Caco-2 (cell line): ENCODE measurements around the gene TBCE. TPM values are rescaled to one million over a fixed set of nuclear protein-coding genes. Genes with fewer than 3 reads are reported as not detected.
A peak's percentile ranks its signal among the peaks of the same experiment; 100 is the strongest.

Experiments used
- BruUV-seq: library from RNA; stranded (reverse); fragments of 400-500 nt; replicated peaks from 2 replicates; lab custom pipeline; 2021; lab: Mats Ljungman, UMichigan
- CTCF ChIA-PET: fragments of 300-600 bp; sonication (Branson Sonifier 250); formaldehyde crosslinking; loops from one replicate; lab custom pipeline; 2022; ENCODE audit warnings: antibody characterized with exemption; lab: Charles Lee
- POLR2A ChIA-PET: fragments of 300-600 bp; sonication (Branson Sonifier 250); formaldehyde crosslinking; loops from one replicate; lab custom pipeline; 2022; ENCODE audit warnings: antibody characterized with exemption; lab: Charles Lee
- DNase-seq, 2 experiments: peaks; one replicate each; pipeline versions ENCODE4 v3.0.0 to v3.0.0-alpha.2; 2020 to 2022
- H3K27me3 ChIP-seq: replicated peaks from 2 replicates; pipeline ENCODE4 v1.6.0; 2011; ENCODE audit warnings: low read length; ENCODE audit not compliant: control insufficient read depth, insufficient read depth
- H3K36me3 ChIP-seq: 2 replicates; pipeline ENCODE4 v1.5.1; 2011; ENCODE audit warnings: low read length; ENCODE audit not compliant: control insufficient read depth, insufficient read depth
- H3K4me1 ChIP-seq: fragments of 250-450 bp; sonication (Bioruptor Pico); 2 replicates; pipeline ENCODE4 v1.5.1; 2020; ENCODE audit warnings: mild to moderate bottlenecking
- H3K4me3 ChIP-seq: 2 replicates; pipeline ENCODE4 v1.5.1; 2011; ENCODE audit warnings: low read depth, mild to moderate bottlenecking, control low read depth, low read length
- H3K9me3 ChIP-seq: fragments of 250-450 bp; sonication (Bioruptor Pico); 2 replicates; pipeline ENCODE4 v1.5.1; 2020; ENCODE audit warnings: mild to moderate bottlenecking, moderate library complexity
- H3K27ac Mint-ChIP-seq: one replicate; pipeline ENCODE4 v1.8.0; 2022; ENCODE audit warnings: mixed read lengths; ENCODE audit not compliant: unreplicated experiment
- H3K27me3 Mint-ChIP-seq: one replicate; pipeline ENCODE4 v1.8.0; 2022; ENCODE audit warnings: mixed read lengths; ENCODE audit not compliant: insufficient read depth, unreplicated experiment
- H3K36me3 Mint-ChIP-seq: one replicate; pipeline ENCODE4 v1.8.0; 2022; ENCODE audit warnings: mild to moderate bottlenecking, mixed read lengths; ENCODE audit not compliant: insufficient read depth, unreplicated experiment
- H3K4me1 Mint-ChIP-seq: one replicate; pipeline ENCODE4 v1.8.0; 2022; ENCODE audit warnings: low read depth, mixed read lengths; ENCODE audit not compliant: unreplicated experiment
- H3K4me3 Mint-ChIP-seq: one replicate; pipeline ENCODE4 v1.8.0; 2022; ENCODE audit warnings: mild to moderate bottlenecking, moderate library complexity, mixed read lengths; ENCODE audit not compliant: unreplicated experiment
- H3K9me3 Mint-ChIP-seq: one replicate; pipeline ENCODE4 v1.8.0; 2022; ENCODE audit warnings: mixed read lengths; ENCODE audit not compliant: unreplicated experiment
- CTCF ChIP-seq, 2 experiments: fragments of 200-600 bp in 1 of 2; IDR thresholded peaks; 1 replicate in 1 of 2; 2 replicates in 1 of 2; pipeline versions ENCODE4 v1.5.1 to v1.8.0; 2011 to 2022; ENCODE audit warnings: antibody characterized with exemption in 1 of 2, control low read depth in 1 of 2, inconsistent platforms in 1 of 2, low read depth in 1 of 2, low read length in 1 of 2, mild to moderate bottlenecking in 1 of 2, moderate library complexity in 1 of 2; ENCODE audit not compliant: insufficient read depth in 1 of 2, severe bottlenecking in 1 of 2, unreplicated experiment in 1 of 2
- intact Hi-C: fragments of 100-400 bp; cut with micrococcal nuclease; formaldehyde crosslinking; loops from one replicate; pipeline ENCODE4 v1.10.0; 2022; ENCODE audit not compliant: unreplicated experiment
- total RNA-seq: library from RNA; stranded (reverse); gene quantifications from 2 replicates; pipeline ENCODE4 v1.2.3, GENCODE V29; 2022

Gene TBCE
- total RNA-seq, 1 experiment from 2014 or later, result 40.0 TPM

DNA sequence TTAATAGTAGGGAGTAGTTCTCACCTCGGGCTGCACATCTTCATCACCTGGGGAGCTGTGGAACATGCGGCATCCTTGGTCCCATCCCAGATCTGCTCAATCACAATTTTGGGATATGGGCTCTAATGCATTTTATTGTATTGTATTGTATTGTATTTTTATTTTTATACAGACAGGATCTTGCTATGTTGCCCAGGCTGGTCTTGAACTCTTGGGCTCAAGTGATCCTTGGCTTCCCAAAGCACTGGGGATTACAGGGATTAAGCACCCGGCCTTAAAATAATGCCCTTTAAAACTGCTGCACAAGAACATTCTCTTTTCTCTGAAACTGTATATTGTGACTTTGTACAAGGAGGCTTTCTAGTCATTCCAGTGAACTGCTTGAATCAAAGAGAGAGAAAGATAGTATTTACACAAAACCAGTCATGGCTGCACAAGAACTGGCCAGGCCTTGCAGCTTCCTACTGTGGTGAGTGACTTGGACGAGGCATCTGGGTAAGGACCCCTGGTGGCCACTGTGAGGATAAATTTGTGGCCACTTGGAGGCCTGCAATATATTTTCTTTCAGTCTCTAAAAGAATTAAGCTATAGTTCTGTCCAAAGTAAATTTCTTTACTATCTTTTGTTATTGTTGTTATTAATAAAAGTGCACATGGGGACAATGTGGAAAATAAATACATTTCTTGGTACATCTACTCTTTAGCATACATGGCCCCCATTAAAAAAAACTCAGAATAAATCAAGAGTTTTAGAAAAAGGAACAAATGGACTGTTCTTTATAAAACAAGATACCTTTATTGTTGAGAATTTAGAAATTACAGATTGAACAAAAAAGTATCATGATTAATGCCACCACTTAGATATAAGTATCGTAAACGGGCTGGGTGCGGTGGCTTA, 48.0 kb downstream of the TBCE start:
- Mint-ChIP-seq H3K27ac (no peak overlapping the region), H3K36me3 (peaks cover 38% of the 10 kb centered on the region), H3K27me3 (no peaks in the 10 kb centered on the region), H3K4me3 (no peak overlapping the region), H3K9me3 (no peaks in the 10 kb centered on the region), H3K4me1 (no peaks in the 10 kb centered on the region)
- intact Hi-C loops, result loop anchor here (1.0 kb wide), 4 partner anchors 48 to 928 kb away; partner anchors contain the start of gene TBCE
- H3K4me1 ChIP-seq, result no peaks in the 10 kb centered on the region
- peak; percentile 84 to 91 for TF ChIP-seq CTCF (IDR thresholded peaks at IDR 0.05; ENCODE audit: insufficient read depth in 1 of 2, low read depth in 1 of 2, low read length in 1 of 2, severe bottlenecking in 1 of 2, unreplicated experiment in 1 of 2)
- CTCF ChIA-PET, result interaction anchor here (0.5 to 1.1 kb wide), 10 partner anchors 13 to 311 kb away, joined by 3 to 10 read pairs (median 5); partner anchors contain the start of genes ARID4B, GGPS1, RBM34 and TBCE
- no peaks in the 10 kb centered on the region for H3K27me3 ChIP-seq
- BruUV-seq, result no TSS peak
- DNase-seq, result peak; percentile 80
- POLR2A ChIA-PET, result interaction anchor here (0.6 to 1.0 kb wide), 2 partner anchors 48 to 87 kb away, joined by 3 to 5 read pairs; partner anchors contain the start of genes ARID4B and TBCE
- peaks cover 4% of the 10 kb centered on the region; the same call in 1 of the 2 replicates for H3K9me3 ChIP-seq
- no peaks in the 10 kb centered on the region for H3K36me3 ChIP-seq
- no peak overlapping the region for H3K4me3 ChIP-seq

DNA sequence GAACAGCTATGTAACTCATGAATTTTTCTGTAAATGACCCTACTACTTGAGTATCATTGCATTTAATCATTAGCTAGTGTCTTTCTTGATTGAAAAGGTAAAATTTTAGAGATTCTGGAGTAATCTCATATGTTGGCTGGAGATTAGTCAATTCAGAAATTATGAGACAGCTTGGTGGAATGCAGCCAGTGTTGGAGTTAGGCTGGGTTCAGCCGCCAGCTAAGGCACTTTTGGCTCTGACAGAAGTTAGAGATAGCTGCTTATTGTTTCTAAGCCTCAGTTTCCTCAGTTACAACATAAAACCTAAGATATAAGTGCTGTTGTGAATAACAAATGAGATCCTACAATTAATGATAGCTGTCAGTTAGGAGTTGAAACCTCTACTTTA, 49.4 kb downstream of the TBCE start:
- TSS peak; percentile 27 for BruUV-seq
- Mint-ChIP-seq H3K27ac (no peak overlapping the region), H3K27me3 (no peaks in the 10 kb centered on the region), H3K4me3 (no peak overlapping the region), H3K4me1 (no peaks in the 10 kb centered on the region), H3K36me3 (peaks cover 38% of the 10 kb centered on the region), H3K9me3 (no peaks in the 10 kb centered on the region)
- H3K36me3 ChIP-seq, result no peaks in the 10 kb centered on the region; the same call in 1 of the 2 replicates
- H3K27me3 ChIP-seq, result no peaks in the 10 kb centered on the region
- no peak overlapping the region for H3K4me3 ChIP-seq
- POLR2A ChIA-PET, result no interaction called here
- no peaks in the 10 kb centered on the region for H3K4me1 ChIP-seq
- TF ChIP-seq CTCF (IDR thresholded peaks at IDR 0.05; ENCODE audit: insufficient read depth in 1 of 2, low read depth in 1 of 2, low read length in 1 of 2, severe bottlenecking in 1 of 2, unreplicated experiment in 1 of 2), result no peak
- DNase-seq, result no peak
- peaks cover 4% of the 10 kb centered on the region; the same call in 1 of the 2 replicates for H3K9me3 ChIP-seq
- intact Hi-C loops, result loop anchor here (1.0 kb wide), 3 partner anchors 88 to 312 kb away; partner anchors contain the start of genes ARID4B and GGPS1
- CTCF ChIA-PET, result interaction anchor here (0.6 to 1.6 kb wide), 13 partner anchors 49 to 826 kb away, joined by 3 to 10 read pairs (median 4); partner anchors contain the start of genes ARID4B, GGPS1 and TBCE

DNA sequence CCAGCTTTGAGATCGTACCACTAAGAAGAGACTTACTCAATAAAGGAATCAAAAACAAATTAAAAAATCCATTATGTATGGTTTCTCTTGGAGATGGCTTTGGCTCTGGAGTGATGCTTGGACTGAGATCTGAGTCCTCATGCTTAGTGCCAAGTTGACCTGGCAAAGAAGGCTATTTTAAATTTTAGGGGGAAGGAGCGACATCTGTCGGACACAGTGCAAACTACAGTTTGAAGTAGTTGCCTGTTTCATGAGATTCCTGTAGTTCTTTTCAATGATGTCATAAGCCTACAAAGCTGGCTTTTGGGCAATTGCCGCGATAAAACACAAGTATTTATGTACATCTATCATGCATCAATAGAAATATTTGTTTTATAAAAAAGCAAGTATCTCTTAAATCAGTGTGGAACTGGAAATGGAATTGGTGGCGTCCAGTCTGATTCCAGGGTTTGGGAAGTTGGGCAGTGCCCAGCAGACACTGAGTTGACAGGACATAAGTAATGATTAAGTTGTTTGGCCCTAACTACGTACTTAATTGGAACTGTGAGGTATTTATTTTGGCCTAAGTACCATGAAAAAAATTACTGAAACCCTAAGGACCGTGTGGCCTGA, 50.0 kb downstream of the TBCE start:
- CTCF ChIA-PET, result interaction anchor here (0.6 to 1.6 kb wide), 12 partner anchors 50 to 826 kb away, joined by 3 to 10 read pairs (median 4); partner anchors contain the start of genes ARID4B, GGPS1 and TBCE
- POLR2A ChIA-PET, result no interaction called here

More for the DNA sequence above, 50.0 kb downstream of the TBCE start:
- Histone ChIP-seq H3K4me1 (no peaks in the 10 kb centered on the region), H3K4me3 (no peak overlapping the region), H3K9me3 (peaks cover 4% of the 10 kb centered on the region; the same call in 1 of the 2 replicates), H3K36me3 (no peaks in the 10 kb centered on the region; the same call in 1 of the 2 replicates), H3K27me3 (no peaks in the 10 kb centered on the region)
- peak; percentile 79 to 80 for TF ChIP-seq CTCF (IDR thresholded peaks at IDR 0.05; ENCODE audit: insufficient read depth in 1 of 2, low read depth in 1 of 2, low read length in 1 of 2, severe bottlenecking in 1 of 2, unreplicated experiment in 1 of 2)
- H3K27me3 Mint-ChIP-seq, result no peaks in the 10 kb centered on the region
- intact Hi-C loops, result loop anchor here (1.0 kb wide), 3 partner anchors 89 to 313 kb away; partner anchors contain the start of genes ARID4B and GGPS1
- no peak overlapping the region for H3K4me3 Mint-ChIP-seq
- BruUV-seq, result no TSS peak
- H3K9me3 Mint-ChIP-seq, result no peaks in the 10 kb centered on the region
- no peaks in the 10 kb centered on the region for H3K4me1 Mint-ChIP-seq
- peak; percentile 48 to 70 for DNase-seq
- no peak overlapping the region for H3K27ac Mint-ChIP-seq
- peaks cover 32% of the 10 kb centered on the region for H3K36me3 Mint-ChIP-seq
